ENCODE results near the gene ACTL7A. TPM values are rescaled to one million over a fixed set of nuclear protein-coding genes. Genes with fewer than 3 reads are reported as not detected.

Gene ACTL7A
- total and polyA plus RNA-seq, 2 experiments from 2014 or later = not detected

DNA sequence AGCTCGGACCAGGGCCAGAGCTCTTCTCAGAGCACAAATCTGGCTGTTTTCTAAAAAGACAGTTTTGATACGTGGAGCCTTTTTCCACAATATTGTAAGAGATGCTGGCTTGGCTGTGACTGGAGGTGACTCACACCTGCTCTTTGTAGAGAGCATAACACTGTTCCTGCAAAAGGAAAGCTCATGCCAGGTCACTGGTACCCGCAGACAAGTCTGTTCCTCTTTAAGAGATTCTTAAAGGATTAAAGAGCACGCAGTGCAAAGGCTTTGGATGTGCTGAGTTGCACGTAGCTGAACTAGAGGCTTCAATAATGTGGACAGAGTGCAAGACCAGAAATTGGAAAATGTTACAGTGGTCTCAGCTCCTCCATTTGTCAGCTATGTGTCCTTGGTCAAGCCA, 25.3 kb upstream of the ACTL7A start (continued):
- TF ChIP-seq, protein P1, sequence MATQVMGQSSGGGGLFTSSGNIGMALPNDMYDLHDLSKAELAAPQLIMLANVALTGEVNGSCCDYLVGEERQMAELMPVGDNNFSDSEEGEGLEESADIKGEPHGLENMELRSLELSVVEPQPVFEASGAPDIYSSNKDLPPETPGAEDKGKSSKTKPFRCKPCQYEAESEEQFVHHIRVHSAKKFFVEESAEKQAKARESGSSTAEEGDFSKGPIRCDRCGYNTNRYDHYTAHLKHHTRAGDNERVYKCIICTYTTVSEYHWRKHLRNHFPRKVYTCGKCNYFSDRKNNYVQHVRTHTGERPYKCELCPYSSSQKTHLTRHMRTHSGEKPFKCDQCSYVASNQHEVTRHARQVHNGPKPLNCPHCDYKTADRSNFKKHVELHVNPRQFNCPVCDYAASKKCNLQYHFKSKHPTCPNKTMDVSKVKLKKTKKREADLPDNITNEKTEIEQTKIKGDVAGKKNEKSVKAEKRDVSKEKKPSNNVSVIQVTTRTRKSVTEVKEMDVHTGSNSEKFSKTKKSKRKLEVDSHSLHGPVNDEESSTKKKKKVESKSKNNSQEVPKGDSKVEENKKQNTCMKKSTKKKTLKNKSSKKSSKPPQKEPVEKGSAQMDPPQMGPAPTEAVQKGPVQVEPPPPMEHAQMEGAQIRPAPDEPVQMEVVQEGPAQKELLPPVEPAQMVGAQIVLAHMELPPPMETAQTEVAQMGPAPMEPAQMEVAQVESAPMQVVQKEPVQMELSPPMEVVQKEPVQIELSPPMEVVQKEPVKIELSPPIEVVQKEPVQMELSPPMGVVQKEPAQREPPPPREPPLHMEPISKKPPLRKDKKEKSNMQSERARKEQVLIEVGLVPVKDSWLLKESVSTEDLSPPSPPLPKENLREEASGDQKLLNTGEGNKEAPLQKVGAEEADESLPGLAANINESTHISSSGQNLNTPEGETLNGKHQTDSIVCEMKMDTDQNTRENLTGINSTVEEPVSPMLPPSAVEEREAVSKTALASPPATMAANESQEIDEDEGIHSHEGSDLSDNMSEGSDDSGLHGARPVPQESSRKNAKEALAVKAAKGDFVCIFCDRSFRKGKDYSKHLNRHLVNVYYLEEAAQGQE (IDR thresholded peaks at IDR 0.05; ENCODE audit: unreplicated experiment) = no peak
- TF ChIP-seq, protein P2, sequence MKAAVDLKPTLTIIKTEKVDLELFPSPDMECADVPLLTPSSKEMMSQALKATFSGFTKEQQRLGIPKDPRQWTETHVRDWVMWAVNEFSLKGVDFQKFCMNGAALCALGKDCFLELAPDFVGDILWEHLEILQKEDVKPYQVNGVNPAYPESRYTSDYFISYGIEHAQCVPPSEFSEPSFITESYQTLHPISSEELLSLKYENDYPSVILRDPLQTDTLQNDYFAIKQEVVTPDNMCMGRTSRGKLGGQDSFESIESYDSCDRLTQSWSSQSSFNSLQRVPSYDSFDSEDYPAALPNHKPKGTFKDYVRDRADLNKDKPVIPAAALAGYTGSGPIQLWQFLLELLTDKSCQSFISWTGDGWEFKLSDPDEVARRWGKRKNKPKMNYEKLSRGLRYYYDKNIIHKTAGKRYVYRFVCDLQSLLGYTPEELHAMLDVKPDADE (IDR thresholded peaks at IDR 0.05) = no peak
- no peak for TF ChIP-seq STAT1 (IDR thresholded peaks at IDR 0.05; ENCODE audit: unreplicated experiment)
- TF ChIP-seq CREB1 (CRISPR knock-in tag; IDR thresholded peaks at IDR 0.05; ENCODE audit: low read depth) = no peak
- no peak for TF ChIP-seq ZNF114 (CRISPR knock-in tag; IDR thresholded peaks at IDR 0.05)
- no peak for TF ChIP-seq ZNF331 (CRISPR knock-in tag; IDR thresholded peaks at IDR 0.05; ENCODE audit: low read depth)
- no peak for TF ChIP-seq NANOG (IDR thresholded peaks at IDR 0.05; ENCODE audit: borderline replicate concordance)
- no peak for TF ChIP-seq EZH2phosphoT487 (IDR thresholded peaks at IDR 0.05; ENCODE audit: unreplicated experiment)

DNA sequence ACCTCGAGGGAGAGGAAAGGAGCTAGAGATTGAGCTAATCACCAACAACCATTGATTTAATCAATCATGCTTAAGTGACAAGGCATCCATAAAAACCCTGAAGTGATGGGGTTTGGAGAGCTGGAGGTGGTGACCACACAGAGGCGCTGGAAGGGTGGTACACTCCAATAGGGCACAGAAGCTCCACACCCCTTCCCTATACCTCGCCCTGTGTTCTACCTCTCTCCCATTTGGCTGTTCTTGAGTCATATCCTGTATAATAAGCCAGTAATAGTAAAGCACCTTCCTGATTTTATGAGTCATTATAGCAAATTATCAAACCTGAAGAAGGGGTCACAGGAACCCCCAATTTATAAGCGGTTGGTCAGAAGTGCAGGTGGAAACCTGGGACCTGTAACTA, 24.5 kb upstream of the ACTL7A start:
- Histone ChIP-seq H3F3A (replicated peaks; ENCODE audit: low read depth) (no peaks in the 10 kb centered on the region), H4K20me1 (replicated peaks; ENCODE audit: insufficient read depth) (no peaks in the 10 kb centered on the region), H2AFZ (no peak overlapping the region), H3K4me3 (no peak overlapping the region), H3K27ac (ENCODE audit: low read depth) (no peak overlapping the region), H3K27me3 (ENCODE audit: insufficient read depth) (no peaks in the 10 kb centered on the region), H3K9me2 (ENCODE audit: insufficient read depth) (peaks cover 7% of the 10 kb centered on the region; the same call in 1 of the 2 replicates), H3K36me3 (ENCODE audit: insufficient read depth) (no peaks in the 10 kb centered on the region), H3K79me2 (replicated peaks; ENCODE audit: insufficient read depth) (no peaks in the 10 kb centered on the region), H3K4me2 (no peak overlapping the region), H3K4me1 (ENCODE audit: insufficient read depth) (no peaks in the 10 kb centered on the region; the same call in 1 of the 2 replicates)
- H3K4me3 Mint-ChIP-seq = no peak overlapping the region
- DNase-seq (ENCODE audit: low spot score) (no peak), ATAC-seq (no peak)
- no peak overlapping the region for H3K27ac Mint-ChIP-seq
- no peaks in the 10 kb centered on the region for H3K36me3 Mint-ChIP-seq (ENCODE audit: low read depth)
- no peaks in the 10 kb centered on the region; the same call in 2 of the 3 replicates for H3K9me3 Mint-ChIP-seq
- H3K4me1 Mint-ChIP-seq = peaks cover 12% of the 10 kb centered on the region
- peaks cover 2% of the 10 kb centered on the region for H3K27me3 Mint-ChIP-seq (ENCODE audit: insufficient read depth, low read depth, poor library complexity)
- TF ChIP-seq JUNB (IDR thresholded peaks at IDR 0.05; ENCODE audit: unreplicated experiment) (no peak), CREB1 (CRISPR knock-in tag; IDR thresholded peaks at IDR 0.05; ENCODE audit: low read depth) (no peak), EZH2 (IDR thresholded peaks at IDR 0.05; ENCODE audit: low read depth, unreplicated experiment) (no peak), ZNF114 (CRISPR knock-in tag; IDR thresholded peaks at IDR 0.05) (no peak)
- TF ChIP-seq, protein P3, sequence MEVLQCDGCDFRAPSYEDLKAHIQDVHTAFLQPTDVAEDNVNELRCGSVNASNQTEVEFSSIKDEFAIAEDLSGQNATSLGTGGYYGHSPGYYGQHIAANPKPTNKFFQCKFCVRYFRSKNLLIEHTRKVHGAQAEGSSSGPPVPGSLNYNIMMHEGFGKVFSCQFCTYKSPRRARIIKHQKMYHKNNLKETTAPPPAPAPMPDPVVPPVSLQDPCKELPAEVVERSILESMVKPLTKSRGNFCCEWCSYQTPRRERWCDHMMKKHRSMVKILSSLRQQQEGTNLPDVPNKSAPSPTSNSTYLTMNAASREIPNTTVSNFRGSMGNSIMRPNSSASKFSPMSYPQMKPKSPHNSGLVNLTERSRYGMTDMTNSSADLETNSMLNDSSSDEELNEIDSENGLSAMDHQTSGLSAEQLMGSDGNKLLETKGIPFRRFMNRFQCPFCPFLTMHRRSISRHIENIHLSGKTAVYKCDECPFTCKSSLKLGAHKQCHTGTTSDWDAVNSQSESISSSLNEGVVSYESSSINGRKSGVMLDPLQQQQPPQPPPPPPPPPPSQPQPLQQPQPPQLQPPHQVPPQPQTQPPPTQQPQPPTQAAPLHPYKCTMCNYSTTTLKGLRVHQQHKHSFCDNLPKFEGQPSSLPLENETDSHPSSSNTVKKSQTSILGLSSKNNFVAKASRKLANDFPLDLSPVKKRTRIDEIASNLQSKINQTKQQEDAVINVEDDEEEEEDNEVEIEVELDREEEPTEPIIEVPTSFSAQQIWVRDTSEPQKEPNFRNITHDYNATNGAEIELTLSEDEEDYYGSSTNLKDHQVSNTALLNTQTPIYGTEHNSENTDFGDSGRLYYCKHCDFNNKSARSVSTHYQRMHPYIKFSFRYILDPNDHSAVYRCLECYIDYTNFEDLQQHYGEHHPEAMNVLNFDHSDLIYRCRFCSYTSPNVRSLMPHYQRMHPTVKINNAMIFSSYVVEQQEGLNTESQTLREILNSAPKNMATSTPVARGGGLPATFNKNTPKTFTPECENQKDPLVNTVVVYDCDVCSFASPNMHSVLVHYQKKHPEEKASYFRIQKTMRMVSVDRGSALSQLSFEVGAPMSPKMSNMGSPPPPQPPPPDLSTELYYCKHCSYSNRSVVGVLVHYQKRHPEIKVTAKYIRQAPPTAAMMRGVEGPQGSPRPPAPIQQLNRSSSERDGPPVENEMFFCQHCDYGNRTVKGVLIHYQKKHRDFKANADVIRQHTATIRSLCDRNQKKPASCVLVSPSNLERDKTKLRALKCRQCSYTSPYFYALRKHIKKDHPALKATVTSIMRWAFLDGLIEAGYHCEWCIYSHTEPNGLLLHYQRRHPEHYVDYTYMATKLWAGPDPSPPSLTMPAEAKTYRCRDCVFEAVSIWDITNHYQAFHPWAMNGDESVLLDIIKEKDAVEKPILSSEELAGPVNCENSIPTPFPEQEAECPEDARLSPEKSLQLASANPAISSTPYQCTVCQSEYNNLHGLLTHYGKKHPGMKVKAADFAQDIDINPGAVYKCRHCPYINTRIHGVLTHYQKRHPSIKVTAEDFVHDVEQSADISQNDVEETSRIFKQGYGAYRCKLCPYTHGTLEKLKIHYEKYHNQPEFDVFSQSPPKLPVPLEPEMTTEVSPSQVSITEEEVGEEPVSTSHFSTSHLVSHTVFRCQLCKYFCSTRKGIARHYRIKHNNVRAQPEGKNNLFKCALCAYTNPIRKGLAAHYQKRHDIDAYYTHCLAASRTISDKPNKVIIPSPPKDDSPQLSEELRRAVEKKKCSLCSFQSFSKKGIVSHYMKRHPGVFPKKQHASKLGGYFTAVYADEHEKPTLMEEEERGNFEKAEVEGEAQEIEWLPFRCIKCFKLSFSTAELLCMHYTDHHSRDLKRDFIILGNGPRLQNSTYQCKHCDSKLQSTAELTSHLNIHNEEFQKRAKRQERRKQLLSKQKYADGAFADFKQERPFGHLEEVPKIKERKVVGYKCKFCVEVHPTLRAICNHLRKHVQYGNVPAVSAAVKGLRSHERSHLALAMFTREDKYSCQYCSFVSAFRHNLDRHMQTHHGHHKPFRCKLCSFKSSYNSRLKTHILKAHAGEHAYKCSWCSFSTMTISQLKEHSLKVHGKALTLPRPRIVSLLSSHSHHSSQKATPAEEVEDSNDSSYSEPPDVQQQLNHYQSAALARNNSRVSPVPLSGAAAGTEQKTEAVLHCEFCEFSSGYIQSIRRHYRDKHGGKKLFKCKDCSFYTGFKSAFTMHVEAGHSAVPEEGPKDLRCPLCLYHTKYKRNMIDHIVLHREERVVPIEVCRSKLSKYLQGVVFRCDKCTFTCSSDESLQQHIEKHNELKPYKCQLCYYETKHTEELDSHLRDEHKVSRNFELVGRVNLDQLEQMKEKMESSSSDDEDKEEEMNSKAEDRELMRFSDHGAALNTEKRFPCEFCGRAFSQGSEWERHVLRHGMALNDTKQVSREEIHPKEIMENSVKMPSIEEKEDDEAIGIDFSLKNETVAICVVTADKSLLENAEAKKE (CRISPR knock-in tag; IDR thresholded peaks at IDR 0.05) = no peak
- TF ChIP-seq, protein P2 (IDR thresholded peaks at IDR 0.05) = no peak
